NCI-H1930 (cell line): Measurements from ENCODE around the gene HIRA.
"Not testable (repeated sequence)": the region's sequence is repeated elsewhere in the genome, so short reads cannot be mapped to it uniquely, and the experiment has no call there.

ENCODE experiments used
- DNase-seq, 2 experiments: peaks; one replicate each; lab custom pipeline; 2025; lab: John Stamatoyannopoulos, UW

HIRA gene

DNA sequence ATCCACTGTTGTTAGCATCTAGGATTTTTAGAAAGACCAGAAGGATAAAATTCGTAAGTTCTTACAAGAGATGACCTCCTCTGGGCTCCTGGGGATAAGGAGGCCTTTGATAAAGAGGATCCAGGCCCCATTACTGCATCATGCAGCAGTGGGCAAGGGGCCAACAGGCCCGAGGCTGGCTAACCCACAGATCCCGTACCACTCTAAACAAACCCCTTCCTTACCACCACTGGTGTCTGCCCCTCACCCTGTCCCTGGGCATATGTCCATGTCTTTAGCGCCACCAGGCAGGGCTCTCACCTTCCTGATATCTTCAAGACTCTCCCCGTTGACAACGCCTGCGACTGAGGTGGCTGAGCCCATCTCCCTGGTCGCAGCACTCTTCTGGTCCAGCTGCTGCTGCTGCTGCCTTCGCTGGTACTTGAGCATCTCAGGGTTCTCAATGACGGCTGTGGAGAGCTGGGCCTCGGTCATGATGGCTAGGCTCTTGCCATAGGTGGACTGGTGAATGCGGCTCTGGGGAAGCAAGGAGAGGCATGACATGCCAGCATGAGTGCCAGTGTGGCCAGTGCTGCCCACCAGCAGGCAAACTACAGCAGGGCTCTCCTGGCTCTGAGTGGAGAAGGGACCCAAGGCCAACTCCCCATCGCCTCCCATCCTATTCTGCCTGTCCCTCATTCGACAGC, 46.2 kb downstream of the HIRA start:
- no peak for DNase-seq

DNA sequence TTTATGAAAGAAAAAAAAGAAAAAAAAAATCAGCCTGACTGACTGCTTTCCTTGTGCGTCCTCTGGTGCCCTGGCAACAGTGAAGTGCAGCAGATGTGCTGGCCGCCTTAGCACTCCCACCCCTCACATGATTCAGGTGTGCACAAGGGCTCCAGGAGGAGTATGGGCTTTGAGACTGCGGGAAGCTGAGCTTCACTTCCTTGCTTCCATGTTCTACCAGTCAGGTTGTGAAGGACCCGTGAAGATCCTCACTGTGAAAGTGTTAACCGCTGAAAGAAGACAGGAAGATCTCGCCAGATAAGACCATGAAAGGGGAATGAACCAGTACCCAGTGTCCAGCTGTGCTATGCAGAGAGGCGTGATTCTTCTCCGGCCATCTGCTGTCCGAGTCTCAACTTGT, 48.2 kb downstream of the HIRA start:
- no peak for DNase-seq

DNA sequence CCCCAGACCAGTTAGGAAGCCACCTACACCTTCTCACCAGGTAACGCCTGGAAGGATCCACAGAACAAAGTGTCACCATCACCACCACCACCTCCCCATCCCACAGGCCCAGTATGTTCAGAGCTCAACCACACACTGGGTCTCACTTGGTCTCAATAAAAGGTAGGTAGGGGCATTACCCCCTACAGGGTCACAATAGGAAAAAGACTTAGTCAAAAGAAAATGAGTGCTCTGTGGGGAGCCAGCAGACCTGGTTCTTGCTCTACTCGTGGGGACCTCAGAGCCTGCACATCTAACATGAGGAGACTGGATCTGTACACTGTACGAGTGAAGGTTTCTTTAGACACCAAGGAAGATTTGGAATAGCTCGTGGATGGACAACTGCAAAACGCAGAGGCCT, 49.3 kb downstream of the HIRA start:
- no peak for DNase-seq

DNA sequence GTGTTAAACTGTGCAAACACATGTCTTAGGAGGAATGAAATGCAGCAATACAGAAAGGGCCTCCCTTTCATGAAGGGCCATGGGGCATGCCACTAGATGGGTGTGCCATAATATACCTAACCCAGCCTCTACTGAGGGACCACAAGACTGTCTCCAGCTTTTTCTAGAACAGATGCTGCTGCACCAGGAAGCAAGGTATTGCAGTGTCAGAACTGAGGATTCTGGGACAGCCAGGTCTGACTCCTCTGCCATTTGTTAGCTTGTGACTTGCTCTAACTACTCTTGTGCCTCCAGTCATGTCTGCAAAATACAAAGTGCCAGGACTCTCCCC, 53.2 kb downstream of the HIRA start:
- no peak for DNase-seq

DNA sequence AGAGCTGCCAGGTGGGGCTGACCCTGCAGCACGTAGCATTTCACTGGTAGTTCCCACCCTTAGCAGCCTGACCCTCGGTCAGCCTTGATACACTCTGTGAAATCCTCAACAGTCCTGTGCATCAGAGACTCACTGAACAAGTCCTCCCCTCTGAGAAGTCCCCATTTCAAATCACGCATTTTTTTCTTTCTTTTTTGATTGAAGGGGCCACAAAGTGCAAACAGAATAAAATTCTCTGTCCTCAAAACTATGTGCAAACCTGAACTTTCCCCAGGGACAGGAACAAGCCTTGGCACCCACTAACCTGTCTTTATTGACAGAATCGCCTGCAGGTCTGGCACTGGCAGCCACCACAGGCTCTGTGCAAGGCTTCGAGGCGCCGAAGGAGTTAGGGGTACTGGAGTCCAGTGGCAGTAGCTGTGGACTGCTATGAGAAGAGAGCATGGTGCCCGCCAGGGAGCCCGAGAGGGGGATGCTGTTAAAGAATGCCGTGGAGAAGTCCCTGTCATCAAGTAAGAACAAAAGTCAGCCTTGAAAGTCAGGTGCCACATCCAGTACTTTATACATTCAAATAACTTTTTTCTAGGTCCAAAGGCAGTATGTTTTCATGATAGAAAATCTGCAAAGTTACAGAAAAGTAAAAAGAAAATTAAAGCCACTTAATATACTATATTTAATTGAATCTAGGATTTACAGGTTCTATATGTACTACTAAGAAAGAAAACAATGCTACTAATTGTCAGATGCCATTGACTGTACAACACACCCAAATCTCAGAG, 53.8 kb downstream of the HIRA start:
- DNase-seq, result no peak

DNA sequence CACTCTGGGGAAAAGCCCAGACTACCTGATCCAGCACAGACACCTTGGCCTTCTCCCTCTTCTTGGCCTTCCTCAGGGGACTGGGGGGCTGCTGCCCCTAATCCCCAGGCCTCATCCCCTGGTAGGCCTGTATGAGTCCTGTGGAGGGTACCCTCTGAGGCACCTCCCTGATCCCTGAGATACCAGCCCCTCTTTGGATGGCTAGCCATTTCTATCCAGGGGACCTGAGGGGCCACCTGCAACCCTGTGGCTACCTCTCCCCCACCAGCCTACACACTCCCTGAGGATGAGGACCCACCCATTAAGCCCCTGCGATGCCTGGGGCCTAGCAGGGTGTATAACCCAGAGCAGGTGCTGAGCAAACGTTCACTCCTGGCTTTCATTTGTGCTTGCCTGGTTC, 54.6 kb downstream of the HIRA start:
- no peak for DNase-seq

DNA sequence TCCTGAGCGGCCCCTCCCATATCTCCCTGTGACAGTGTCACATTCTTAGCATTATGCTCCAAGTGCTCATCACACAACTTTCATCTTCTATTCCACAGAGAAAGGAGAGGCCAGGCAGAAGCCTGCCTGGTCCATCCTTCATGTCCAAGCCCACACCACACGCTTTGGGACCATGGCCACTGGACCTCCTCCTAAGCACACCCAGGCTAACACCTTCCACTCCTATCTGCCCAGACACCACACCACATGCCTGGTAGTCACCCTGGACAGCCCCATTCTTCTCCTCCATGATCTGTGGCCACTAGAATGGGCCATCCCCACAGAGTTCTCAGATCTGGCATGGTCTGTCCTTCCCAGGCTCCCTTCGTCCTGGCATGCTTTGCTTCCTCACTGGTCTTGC, 55.3 kb downstream of the HIRA start:
- DNase-seq, result no peak

DNA sequence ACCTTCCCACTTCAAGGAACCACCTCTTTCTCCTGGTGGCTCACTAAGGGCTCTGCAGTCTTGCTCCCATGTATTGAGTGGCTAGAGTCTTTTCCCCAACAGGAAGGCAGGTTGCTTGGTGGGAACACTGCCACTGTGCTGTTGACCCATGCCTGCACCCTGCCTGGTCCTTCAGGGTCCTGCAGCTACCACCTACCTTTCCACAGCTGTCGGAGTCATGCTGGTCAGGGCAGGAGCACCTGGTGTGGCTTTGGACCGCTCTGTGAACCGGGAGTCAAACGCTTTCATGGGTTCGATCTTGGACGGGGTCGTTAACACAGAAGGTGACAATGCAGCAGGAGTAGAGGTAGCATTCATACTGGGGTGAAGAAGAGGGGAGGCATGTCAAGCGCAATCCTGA, 56.1 kb downstream of the HIRA start:
- DNase-seq, result no peak

DNA sequence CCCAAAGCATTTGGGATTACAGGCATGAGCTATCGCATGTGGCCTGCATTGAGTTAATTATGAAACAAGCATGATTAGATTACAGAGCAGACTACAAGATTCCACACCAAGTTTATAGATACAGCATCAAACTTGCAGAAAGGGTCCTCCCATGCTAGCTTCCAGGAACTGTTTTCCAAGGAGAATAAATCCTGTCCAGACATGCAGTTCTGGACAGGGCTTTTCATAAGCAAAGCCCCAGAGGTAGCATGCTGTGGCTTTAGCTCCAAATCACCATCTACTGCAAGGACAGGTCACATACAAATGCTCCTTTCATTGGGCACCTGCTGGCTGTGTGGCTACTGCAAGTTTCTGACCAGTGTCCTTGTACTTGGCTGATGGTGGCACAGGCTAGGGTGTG, 57.1 kb downstream of the HIRA start:
- DNase-seq, result no peak

DNA sequence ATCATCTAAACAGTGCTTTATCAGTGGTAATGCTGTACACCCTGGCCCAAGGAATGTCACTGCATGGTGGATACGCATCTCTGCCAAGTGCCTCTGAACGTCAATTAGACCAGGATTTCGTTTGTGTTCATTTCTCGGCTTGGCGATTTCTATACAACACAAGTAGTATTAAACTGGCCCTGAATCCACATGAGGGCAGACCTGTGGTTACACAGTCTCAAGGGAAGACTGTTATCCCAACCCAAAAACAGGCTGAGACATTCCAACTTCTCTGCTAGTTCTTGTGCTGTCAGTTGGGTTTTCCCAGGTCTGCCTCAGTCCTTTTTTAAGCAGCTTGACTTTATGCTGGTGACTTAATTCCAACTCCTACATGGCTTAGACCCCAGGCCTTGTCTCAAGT, 58.1 kb downstream of the HIRA start:
- DNase-seq, result no peak

DNA sequence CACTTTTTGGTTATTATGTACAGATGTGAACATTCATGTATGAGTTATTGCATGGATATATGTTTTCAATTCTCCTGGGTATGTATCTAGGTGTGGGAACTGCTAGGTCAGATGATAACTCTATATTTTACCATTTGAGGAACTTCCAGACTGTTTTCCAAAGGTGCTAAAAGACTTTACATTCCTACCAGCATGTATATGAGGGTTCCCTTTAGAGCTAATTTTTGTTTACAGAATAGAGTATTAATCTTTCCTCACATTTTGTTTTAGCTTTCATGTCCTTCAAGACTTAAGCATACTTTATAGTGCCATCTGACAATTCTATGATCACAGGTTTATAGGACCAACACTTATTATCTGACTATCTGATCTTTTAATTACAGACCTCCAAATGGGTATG, 59.6 kb downstream of the HIRA start:
- DNase-seq, result no peak

DNA sequence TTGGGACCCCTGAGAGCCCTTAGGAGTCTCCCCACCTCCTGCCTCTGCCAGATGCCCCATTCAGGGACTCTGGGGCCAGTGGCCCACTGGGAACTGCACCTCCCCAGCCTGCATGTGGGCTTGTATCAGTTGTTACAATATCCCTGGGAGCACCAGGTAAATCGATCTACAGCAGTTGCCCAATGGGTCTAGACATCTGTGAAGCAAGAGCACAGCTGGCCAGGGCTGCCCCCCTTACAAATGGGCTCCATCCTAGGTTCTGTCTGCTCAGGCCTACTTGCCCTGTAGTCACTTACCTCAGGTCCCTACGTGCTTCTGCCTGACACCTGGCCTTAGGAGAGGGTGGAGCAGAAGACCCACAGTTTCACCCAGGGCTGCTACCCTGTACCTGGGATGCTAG, 62.7 kb downstream of the HIRA start:
- DNase-seq, result no peak

DNA sequence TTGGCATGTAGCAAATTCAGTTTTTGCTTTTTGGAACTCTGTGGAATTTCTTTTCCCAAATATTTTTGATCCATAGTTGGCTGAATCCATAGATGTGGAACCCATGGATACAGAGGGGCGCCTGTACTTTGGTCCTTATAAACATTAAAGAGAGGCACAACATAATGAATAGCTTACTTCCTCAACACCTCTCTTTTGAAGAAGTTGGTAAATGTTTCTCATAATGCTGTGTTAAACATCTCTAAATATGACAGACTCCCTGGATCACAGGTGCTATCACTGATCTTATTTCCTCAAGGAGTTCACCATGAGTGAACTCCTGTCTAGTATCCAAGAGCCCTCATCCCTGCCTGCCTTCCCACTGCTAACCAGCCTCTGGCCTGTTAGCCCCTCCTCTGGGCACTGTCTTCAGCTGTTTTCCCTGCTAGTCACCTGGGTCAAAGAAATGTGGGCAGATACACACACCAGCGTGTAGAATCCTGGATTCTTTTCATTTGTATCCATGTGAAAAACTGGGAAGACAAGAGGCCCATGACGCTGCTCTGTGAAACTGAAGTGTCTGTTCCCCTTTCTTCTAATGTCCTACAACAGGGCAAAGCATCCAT, 63.7 kb downstream of the HIRA start:
- no peak for DNase-seq

DNA sequence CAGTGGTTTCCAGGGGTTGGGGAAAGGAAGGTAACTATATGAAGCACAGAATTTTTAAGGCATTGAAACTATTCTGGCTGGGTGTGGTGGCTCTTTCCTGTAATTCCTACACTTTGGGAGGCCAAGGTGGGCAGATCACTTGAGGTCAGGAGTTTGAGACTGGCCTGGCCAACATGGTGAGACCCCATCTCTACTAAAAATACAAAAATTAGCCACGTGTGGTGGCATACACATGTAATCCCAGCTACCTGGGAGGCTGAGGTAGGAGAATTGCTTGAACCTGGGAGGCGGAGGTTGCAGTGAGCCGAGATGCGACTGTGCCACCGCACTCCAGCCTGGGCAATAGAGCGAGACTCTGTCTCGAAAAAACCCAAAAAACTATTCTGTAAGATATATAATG, 68.0 kb downstream of the HIRA start:
- DNase-seq, result not testable (repeated sequence)

DNA sequence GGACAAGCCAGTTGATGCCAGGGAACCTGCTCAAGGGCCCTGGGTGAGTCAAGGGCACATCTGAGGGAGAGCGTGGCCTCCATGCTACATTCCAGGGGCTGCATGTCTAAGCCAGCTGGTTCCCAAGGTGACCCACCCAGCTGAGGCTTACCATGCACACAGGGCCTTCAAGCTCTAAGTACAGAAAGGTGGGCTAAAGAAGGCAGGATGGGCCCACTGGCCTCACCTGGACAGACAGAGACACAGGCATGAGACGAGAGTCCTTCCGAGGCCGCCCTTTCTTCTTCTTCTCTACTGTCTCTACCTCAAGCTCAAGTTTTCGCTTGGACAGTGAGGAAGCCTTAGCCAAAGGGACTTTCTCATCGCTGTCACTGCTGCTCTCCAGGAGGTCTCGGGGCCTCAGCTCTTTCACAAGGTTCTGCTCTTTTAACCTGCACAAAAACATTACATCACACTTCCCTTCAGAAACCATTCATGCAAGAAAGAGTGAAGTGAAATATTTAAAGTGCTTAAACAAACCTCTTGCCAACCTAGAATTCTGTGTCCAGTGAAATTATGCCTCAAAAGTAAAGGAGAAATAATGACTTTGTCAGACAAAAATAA, 69.9 kb downstream of the HIRA start:
- no peak for DNase-seq

DNA sequence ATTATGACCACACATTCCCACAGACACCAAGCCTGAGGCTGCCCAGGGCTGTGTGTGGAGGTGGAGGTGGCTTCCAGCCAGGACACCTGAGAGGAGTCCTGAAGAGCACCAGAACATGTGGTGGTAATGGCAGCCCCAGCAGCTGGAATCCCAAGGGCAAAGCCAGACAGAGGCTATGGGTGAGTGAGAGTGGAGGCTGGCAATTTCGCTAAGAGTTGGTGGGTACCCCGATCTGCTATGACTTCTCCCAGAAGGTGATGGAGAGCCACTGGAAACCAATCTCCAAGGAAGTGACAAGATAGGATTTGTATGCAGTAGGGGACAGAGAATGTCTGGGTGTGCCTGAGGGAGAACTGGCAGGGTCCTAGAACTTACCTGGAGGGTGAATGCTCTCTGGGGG, 70.7 kb downstream of the HIRA start:
- DNase-seq, result no peak

DNA sequence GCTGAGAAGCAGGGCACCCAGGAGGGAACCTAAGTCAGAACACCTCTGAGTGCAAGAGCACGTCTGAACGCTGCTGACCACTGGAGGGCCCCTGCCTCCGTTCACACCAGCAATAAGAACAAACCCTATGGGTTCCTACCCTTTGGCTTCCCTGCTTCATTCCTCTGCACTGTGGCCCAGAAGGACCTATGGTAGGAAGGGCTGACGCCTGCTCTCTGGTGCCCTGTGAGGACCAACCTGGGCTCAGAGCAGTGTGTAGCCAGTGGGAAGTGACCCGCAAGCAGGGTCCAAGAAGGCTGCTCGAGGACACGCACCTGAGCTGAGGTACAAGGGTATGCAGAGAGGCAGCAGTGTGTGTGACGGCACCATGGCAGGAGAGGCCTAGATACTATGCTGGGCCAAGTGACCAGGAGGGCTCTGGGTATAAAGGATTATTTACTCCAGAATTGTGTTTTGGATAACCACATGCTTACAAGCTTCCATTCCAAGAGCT, 71.2 kb downstream of the HIRA start:
- no peak for DNase-seq

DNA sequence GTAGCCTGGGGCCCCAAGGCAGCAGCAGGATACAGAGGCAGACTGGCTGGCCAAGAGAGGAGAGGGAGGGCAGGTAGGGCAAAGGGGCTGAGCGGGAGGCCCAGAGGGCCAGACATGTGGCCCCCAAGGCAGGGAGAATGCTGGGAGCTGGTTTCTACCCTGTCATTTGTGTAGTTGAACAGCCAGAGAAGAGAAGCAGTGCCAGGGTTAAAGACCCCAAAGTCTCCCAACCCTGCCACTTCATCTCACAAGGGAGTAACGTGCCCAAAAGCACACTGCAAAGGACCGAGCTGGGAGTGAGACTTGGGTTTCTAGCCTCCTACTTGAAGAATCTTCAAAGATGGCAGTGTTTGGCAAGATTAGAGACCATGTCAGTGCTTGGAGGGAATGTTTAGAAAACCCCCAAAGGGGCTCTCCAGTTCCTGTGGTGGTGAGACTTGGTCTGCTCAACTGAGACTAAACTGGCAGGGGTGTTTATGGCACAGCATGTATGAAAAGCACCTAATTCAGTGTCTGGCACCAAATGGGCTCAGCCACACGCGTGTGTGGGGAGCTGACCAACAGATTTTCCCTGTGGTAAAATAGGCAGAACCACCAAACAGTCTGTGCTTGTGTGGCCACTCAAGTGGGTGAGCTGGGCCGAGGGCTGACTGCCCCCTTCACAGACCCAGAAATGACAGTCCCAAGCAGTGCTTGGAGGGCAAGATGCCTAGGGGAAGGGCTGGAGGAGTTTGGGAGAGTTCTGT, 71.8 kb downstream of the HIRA start:
- no peak for DNase-seq

DNA sequence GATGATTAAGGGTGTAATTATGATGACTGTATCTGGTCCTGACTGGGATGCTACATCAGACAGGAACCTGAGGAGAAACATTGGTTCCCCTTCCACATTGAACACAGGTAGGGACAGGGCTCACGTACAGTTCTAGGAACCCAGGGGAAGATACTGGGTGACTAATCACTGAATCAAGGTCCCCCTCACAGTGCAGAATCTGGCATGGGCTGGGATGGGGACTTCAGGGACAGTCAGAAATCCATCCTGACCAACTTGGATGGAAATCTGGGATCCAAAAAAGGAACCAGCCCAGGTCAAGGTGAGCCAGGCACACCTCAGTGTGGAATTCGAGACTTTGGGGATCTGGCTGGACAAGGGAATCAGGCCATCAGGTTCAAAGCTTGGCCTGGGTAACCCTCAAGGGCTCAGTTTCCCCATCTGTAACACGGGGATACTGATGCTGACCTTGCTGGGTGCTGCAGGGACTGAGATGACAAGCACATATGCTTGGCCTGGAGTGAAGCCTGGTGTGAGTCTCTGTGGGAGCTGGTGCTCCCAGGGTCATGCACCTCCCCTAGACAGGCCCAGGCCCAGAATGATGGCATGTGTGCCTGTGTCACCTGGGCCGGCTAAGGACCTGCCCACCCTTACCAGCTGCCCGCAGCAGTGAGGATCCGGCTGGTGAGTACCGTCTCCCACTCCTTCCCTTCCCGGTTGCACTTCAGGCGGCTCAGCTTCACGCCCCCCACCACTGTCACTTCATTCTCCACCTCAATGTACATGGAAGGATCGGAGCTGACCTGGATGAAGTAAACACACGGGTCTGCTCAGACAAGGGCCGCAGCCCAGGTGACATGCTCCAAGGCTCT, 72.6 kb downstream of the HIRA start:
- no peak for DNase-seq

DNA sequence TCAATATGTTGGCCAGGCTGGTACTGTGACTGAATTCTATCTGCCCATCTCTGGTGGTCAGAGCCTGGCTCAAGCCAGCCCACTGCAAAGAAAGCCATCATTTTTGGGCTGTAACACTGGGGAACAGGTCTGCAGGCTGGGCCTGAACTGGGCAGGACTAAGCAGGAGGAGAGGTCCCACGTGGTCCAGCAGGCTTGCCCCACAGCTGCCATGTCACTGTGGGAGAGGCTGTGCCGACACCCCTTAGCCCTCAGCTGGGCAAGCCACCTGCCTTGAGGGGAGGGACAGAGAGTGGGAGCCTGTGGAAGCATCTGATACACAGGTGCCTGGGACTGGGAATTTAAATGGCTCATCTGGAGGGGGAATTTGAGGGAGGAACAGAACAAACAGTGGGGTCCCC, 73.3 kb downstream of the HIRA start:
- DNase-seq, result no peak
